ENCODE data around the gene MICA.
"Not testable (repeated sequence)": the region's sequence is repeated elsewhere in the genome, so short reads cannot be mapped to it uniquely, and the experiment has no call there.

MICA gene

DNA sequence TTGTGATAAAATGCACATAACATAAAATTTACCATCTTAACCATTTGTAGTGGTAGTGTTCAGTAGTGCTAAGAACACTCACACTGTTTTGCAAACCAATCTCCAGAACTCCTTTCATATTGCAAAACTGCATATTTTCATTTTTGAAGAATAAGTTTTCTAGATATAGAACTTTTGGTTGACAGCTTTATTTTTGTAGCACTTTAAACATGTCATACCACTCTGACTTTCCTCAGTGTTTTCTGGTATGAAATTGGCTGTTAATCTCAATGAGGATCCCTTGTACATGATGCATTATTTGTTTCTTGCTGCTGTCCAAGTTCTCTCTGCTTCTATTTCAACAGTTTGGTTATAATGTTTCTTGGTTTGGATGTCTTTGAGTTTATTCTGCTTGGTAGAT is 49.5 kb downstream of the MICA start:
- DNase-seq (ENCODE audit: insufficient read length, low spot score) (no peak), FAIRE-seq (no peak)

DNA sequence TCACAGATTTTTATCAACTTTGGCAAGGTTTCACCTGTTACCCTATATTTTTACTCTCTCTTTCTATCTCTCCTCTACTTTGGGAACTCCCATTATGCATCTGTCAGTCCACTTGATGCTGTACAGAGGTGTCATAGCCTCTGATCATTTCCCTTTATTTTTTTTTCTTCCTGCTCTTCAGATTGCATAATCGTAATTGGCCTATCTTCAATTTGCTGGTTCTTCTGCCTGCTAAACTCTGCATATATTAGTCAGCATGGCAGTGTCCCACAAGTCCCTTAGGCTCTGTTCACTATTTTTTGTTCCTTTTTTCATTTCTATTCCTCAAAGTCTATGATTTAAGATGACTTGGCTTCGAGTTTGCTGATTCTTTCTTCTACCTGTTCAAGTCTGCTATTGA is 49.9 kb downstream of the MICA start:
- FAIRE-seq (no peak), DNase-seq (ENCODE audit: insufficient read length, low spot score) (no peak)

DNA sequence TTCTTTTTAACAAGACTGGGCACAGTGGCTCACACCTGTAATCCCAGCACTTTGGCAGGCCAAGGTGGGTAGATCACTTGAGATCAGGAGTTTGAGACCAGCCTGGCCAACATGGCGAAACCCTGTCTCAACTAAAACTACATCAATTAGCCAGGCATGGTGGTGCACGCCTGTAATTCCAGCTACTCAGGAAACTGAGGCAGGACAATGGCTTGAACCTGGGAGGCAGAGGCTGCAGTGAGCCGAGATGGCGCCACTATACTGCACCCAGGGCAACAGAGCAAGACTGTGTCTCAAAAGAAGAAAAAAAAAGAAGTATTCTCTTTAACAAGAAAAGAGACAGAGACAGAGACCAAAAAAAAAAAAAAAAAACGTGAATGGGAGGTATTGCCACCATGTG is 56.5 kb downstream of the MICA start:
- not testable (repeated sequence) for DNase-seq (ENCODE audit: insufficient read length, low spot score); FAIRE-seq

DNA sequence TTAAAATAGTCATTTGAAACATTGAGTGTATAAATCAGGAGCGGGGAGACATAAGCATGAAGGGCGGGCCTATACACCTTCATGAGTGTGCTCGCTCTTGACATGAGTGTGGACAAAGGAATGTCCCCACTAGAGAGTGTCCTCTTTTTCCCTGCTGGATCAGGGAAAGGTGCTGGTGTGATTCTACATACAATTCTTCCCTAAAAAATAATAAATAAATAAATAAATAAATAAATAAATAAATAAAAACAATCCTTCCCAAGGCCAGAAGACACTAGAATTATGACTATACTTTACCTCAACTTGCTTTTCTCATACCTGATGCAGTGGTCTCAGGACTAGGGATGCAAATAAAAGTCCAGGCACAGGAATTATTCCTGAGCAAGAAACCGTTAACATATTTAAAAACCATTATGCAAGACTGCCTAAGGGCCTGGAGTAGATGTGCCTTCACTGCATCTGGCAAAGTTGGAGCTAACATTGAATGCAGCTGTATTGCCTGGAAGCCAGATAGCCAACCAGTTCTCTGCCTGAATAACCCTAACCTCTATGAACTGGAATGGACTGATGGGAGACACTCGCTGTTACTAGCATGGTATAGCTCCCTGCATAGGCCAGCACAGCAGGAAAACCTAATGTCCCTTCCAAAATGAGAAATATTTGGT is 57.1 kb downstream of the MICA start:
- DNase-seq (ENCODE audit: insufficient read length, low spot score) (no peak), FAIRE-seq (no peak)

DNA sequence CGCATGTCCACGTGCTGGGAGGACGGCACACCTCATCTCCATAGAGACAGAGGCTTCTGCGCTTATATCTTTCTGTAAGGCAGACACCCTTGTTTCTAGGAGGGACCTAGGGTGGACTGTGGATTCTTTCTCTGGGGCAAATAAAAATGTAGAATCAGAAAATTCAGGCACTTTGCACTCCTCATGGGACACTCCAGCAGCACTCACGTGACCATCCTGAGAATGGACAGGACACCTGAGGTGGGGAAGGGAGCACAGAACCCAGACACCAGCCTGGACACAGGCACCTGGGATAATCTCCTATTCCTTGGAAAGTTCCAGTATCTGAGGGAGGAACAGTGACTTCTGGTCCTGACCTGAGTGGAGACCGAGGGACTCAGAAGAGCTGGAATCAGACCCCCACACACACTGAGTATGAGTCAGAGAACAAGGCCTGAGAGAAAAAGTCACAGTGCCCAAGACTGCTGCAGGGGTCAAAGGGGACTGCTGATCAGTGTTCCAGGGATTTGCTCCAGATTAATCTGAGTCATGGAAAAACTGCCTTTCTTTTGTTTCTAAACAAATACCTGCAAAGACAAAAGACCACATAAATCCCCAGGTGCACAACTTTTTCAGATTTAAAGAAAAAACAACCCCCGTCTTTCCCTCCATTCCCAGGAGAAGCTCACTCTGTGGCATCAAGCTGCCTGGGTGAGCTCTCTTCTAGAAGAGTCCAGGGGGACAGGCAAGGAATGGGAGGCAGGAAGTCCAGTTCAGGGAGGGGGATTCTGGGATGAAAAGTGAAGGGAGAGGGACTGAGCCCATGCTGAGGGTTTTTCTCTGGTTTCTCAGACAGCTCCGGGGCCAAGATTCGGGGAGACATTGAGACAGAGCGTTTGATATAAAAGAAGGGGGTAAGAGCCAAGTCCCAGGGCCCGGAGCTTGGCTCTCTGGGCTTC is 58.9 kb downstream of the MICA start:
- DNase-seq (ENCODE audit: insufficient read length, low spot score) (no peak), FAIRE-seq (no peak)

DNA sequence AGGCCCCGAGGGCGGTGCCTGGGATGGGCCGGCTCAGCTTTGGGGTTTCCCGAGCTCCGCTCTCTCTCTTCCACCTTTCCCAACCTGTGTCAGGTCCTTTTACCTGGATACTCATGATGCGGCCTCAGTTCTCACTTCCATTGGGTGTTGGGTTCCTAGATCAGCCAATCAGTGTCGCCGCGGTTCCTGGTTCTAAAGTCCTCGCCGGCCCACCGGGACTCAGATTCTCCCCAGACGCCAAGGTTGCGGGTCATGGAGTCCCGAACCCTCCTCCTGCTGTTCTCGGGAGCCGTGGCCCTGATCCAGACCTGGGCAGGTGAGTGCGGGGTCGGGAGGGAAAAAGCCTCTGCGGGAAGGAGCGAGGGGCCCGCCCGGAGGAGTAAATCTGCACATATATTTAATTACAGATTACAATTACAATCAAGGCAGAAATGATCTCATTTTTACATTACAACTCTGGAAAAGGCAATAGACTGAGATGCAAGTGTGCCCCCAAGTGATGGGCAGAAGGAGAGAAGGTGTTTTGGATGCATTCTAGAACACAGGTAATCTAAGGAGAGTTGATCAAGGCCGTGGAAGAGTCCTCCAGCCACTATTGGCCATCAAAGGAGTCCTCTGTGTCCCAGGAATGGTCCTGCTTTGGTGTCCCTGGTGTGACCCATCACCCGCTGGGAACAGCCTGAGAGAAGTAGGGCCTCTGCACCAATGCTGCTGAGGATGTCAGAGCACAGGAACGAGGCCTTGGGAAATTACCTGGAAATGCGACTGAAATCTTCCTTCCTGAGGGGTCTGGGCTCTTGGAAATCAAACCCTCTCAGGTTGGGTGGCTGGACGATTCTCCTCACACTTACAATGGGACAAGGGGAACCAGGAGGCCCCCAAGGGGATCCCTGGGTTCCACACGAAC is 59.8 kb downstream of the MICA start:
- FAIRE-seq = no peak
- DNase-seq (ENCODE audit: insufficient read length, low spot score) = peak; percentile 63

DNA sequence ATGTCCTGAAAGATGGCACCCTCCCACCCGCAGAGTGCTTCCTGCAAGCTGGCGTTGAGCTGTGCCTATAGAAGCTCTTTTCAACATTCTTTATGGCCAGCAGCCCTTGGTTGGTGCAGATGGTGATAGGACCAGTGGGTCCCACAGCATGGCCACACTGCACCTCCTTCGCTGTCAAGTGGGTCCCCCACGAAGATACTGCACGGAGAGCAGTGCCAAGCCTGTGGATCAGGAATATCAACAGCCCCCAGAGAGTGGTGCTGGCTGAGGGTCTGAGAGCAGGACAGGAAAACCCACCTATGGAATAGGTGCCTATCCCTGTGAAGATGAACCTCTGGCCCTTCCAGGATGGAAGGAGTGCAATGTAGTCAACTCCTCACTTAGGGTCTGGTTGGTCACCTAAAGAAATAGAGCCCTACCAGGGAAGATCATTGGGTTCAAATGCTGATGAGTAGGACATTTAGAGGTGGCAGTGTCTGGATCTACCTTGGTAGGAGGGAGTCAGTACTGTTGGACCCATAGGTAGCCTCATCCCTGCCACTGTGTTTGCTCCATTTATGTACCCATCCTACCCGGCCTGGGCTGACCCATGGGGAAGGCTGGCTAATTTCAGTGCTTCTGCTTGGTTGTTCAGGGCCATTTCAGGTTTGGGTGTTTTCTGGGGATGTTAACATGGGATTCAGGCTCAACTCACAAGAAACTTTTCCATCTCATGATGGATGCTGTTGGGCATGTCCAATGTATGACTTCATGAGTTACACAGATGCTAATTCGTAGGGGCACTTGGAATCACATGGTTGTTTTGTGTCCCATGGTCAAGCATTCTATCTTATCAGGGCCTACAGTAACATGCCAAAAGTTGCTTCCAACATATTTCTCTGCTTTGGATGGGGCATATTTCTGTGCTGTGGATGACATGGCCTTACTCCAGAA is 61.1 kb downstream of the MICA start:
- FAIRE-seq = no peak
- DNase-seq (ENCODE audit: insufficient read length, low spot score) = no peak
